Activated CD4-positive, alpha-beta T cell treated with anti-CD3 and anti-CD28 coated beads, Interleukin-2, Interleukin-4, amounts not matched to agents 100 ng/mL and 50 ng/mL, durations not matched to agents 16 hours and 8 hours (primary cell): Measurements from ENCODE around the gene NKD1.
A peak's percentile ranks its signal among the peaks of the same experiment; 100 is the strongest.

ENCODE experiments used
- DNase-seq: peaks from one replicate; pipeline ENCODE4 v3.0.0-alpha.2; 2020; ENCODE audit warnings: low spot score

NKD1 gene

GRCh38 chr16:50537533-50538290, 10.5 kb upstream of the NKD1 start:
- no peak for DNase-seq

DNA sequence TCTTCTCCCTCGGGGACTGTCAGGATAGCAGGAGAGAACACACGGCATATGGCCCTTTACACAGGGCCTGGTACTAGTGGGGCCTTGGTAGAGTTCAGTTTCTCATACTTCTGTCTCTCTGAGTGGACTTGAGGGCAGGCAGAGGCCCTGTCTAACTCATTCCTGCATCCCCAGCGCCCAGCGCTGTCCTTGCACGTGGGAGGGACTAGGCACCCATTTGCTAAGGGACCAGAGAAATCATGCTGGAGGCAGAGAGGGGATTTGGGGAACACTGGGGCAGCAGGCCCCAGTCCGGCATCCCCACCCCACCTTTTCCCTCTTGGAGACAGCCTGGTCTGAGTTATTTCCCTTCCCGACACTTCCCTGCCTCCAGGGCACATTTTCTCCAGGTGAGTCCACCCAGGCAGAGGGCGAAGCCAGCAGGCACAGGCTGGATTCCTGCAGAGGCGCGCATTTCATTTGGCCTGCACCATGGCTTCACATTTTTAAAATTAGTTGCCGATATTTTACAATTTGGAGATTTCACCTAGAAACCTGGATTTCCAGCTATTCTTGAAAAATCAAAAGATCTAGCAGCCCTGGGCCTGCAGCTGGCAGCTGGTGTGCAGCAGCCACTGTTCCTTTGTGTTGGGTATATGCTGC, 9.7 kb upstream of the NKD1 start:
- no peak for DNase-seq

- no peak for DNase-seq
These were observed 9.0 kb upstream of the NKD1 start for GRCh38 chr16:50539053-50539695.

DNA sequence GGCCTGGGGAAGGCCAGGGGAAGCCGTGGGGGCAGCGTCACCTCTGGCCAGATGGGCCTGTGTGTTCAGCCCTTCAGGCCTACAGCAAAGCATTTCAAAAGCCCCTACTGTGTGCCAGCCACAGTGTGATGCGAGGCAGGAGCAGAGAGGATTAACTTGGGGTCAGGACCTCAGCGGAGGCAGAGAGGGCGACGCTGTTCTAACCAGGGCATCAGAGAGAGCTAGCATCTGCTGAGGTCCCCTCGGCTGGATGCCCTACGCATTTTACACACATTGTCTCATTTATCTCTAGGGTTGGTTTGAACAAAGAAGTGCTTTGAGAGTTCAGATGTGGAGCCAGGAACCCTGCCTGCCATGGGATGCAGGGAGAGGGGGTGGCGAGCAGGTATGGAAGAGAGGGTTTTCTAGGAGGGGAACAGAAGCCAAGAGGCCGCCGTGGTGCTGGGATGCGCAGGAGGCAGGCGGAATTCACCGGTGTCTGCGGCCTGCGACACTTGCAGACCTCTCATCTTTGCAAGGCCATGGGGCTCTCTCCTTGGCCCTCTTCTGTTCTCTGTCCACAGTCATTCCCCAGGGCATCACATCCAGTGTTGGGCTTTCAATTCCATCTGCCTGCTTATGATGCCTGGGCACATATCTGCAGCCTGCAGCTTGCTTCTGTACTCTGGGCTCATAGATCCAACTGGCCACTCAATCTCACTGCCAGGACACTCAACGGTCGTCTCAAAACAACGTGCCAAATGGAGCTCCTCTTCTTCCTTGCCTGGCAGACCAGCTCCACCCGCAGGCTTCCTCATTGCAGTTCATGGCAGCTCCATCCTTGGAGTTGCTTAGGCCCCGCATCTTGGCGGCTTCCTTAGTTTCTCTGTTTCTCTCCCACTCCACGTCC, 8.1 kb upstream of the NKD1 start:
- no peak for DNase-seq

GRCh38 chr16:50540711-50541007, 7.5 kb upstream of the NKD1 start:
- DNase-seq: no peak

- DNase-seq: no peak
These were observed 5.5 kb upstream of the NKD1 start for GRCh38 chr16:50542703-50543102.

DNA sequence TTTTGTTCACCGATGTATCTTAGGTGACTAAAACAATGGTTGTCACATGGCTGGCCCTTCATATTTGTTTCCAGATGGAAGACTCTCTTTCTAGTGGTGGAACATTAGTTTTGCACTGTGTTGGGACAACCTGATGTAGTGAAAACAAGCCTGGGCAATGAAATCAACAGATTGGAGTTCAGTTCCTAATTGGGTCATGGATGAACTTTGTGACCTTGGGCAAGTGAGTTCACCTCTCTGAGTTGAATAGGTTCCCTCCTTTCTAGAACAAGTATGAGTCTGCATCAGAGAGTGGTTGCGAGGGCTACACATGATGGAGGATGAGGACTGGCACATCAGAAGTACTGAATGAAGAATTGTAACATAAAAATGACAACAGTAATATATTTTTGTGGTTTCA, 2.1 kb upstream of the NKD1 start:
- DNase-seq: no peak

GRCh38 chr16:50547340-50548124, 664 bp upstream of the NKD1 start:
- peak; percentile 47 for DNase-seq

- DNase-seq: no peak
These were observed 839 bp downstream of the NKD1 start for GRCh38 chr16:50548909-50549560.

- no peak for DNase-seq
These were observed 1.3 kb downstream of the NKD1 start for GRCh38 chr16:50549561-50549915.

- DNase-seq: no peak
These were observed 1.8 kb downstream of the NKD1 start for GRCh38 chr16:50550035-50550434.

- DNase-seq: no peak
These were observed 2.9 kb downstream of the NKD1 start for GRCh38 chr16:50550866-50551641.

DNA sequence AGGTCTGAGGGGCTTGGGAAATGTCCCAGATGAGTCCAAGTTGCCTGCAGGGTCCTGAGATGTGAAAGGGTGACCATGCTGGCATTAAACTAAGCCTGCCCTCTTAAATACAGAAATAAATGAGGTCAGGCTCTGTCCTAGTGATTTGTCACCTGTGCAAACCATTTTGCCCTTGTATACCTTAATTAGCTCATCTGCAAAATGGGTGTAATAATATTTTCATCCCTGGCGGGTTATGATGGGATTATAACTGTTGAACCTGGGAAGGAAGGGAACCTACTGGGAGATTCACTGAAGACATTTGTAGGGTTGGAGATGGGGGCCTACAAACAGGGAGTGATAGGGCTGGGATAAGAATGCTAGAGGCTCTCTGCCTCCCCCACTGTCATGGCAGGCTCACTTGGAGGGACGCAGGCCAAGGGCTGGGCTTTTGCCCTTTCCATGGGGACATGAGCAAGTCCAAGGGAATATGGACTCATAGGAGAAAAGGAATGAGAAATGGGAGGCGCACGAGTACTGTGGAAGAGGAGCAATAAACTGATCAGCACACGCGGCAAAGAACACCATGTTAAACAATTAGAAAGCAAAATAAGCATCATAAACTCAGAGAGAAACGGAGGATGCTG, 4.4 kb downstream of the NKD1 start:
- DNase-seq: no peak

DNA sequence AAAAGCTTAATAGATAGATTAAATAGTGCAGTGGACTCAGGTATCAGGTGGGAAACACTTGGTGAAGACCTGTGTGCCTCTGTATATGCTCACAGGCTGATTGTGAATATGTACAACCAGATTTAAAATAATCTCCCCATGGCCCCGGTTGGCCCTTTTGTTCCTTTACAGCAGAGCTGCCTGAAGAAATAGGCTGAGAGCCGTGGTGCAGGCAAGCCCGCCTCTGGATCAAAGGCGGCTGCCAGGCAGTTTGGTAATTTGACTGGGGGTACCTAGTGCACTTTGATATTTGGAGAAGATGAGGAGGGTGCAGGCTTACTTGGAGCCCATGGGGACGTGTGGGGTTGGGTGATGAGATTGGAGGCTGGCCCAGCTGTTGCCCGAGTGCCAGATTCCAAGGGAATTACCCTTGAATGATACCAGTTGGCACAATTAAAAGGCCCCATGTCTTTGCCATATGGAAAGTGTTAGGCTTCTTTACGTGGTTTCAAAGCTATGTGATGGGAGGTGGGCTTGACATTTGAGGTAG, 5.0 kb downstream of the NKD1 start:
- DNase-seq: no peak

DNA sequence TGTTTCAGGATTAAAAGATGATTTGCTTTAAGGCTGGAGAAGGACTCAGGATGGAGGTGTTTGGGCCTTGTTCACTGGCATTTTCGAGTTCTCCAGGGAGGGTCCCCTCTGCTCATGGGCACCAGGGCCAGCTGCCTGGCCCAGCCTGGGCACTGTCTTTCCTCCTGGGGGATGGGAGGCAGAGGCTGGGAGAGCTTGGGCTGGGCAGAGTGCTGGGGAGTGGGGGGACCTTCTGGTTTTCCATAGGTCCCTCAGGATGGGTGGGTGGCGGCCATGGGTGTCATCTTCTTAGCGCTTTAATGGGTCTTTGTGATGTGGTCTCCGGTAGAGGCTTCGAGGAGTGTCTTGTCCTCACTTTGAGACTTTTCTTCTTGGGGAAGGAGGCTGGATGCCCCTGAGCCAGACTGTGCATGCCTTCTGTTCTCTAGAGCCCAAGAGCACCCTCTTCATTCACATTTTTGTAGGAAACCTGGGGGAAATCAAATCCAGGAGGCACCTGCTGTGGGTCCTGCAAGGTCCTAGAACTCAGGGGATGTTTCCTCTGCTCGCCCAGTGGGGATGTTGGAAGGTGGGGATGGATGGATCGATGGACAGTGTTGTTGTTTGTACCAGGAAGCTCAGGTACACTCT, 5.7 kb downstream of the NKD1 start:
- no peak for DNase-seq

DNA sequence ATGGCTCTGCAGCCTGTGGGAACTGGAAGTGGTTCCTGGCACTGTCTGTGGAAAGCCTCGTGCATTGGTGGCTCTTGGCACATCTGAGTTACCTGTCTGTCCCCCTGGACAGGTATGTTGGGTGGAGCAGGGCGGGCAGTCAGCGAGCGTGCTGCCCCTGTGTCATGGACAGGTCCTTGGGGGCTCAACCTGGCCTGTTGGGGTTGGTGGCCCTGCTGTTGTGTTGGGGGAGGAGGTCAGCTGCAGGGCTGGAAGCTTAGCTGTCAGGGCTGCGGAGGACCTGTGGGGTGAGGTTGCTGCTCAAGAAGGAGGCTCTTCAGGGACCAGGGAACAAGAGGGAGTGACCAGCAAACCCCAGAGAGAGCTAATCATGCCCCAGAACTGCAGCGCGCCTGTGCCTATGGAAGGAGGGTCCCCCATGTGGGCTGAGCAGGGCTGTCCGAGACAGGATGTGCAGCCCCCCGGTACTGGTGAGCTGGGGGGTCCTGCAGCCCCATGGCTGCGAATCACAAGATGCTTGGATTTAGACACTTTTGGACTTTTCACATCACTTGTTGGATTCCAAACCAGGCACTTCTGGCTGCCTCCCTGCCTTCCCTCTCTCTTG, 7.2 kb downstream of the NKD1 start:
- no peak for DNase-seq

DNA sequence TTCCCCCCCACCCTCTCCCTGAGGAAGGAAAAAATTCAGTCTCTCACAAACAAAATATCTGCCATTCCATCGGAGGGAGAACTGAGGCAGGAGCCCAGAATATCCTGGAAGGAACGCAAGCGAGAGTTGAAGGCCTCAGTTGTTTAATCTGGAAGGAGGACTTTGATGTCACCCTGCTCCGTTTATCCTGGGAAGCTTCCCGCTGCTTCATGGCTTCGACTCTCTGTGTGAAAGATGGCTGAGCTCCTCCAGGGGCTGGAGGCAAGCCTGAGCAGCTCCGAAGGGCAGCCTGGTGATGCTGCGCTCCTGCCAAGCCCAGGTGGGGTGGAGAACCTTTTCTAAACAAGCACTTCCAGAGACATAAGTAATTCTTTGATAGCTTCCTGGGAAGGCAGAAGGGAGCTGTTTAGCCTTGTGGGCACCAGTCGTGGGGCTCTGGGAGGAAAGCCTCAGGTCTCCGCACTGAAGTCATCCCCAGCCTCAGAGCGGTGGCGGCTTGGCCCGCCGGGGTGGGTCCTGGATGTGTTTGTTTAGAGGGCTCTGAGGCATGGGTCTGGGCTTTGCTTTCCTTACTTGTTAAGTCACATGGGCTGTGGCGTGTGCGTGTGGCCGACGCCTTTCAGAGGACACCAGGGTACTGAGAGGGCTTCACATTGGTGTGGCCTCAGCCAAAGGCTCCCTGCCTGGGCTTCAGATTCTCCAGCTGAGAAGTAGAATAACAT, 7.9 kb downstream of the NKD1 start:
- no peak for DNase-seq

DNA sequence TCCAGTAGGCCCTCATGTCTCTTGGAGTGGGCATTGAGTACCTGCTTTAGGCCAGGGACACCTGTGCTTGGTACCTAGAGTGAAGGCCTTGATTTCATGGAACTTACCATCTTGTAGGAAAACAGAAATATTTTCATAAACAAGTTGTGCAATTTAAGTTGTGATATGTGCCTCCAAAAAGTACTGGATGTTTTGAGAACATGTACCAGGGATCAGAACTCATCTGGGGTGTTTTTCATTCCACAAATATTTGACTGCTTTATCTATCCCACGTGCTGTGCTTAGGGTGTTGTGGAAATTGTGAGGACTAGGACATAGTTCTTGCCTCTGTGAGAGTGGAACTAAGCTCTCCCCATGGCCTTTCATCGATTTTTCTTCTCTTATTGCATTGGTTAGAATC, 8.8 kb downstream of the NKD1 start:
- no peak for DNase-seq
